IMR-90 (cell line): ENCODE measurements around the gene TTC7B. TPM values are rescaled to one million over a fixed set of nuclear protein-coding genes. Genes with fewer than 3 reads are reported as not detected.
A peak's percentile ranks its signal among the peaks of the same experiment; 100 is the strongest.

Experiments
- ATAC-seq: fragments of 200-7000 bp; cut with Tn5 transposase; 2 replicates; pipeline ENCODE4 v1.9.1; 2020; ENCODE audit warnings: low read depth, mild to moderate bottlenecking, moderate library complexity
- BruUV-seq: library from RNA; stranded (reverse); fragments of 400-500 nt; replicated peaks from 2 replicates; lab custom pipeline; 2021; lab: Mats Ljungman, UMichigan
- CTCF ChIA-PET: fragments of 300-600 bp; formaldehyde crosslinking; extraction: SDS; loops from one replicate; lab custom pipeline; 2021; ENCODE audit warnings: antibody characterized with exemption; lab: Yijun Ruan, JAX
- POLR2A ChIA-PET: fragments of 300-600 bp; sonication (Branson Sonifier 250); formaldehyde crosslinking; loops from one replicate; lab custom pipeline; 2022; ENCODE audit warnings: antibody characterized with exemption; ENCODE audit not compliant: unreplicated experiment; lab: Charles Lee
- DNase-seq: peaks from one replicate; pipeline ENCODE4 v3.0.0; 2013
- H2AFZ ChIP-seq: replicated peaks from 2 replicates; pipeline ENCODE3; 2013; ENCODE audit warnings: low read length, mild to moderate bottlenecking; ENCODE audit not compliant: poor library complexity
- H2AK5ac ChIP-seq: 2 replicates; pipeline ENCODE4 v1.6.1; 2013; ENCODE audit warnings: low read depth, low read length, inconsistent platforms
- H2AK9ac ChIP-seq: replicated peaks from 2 replicates; pipeline ENCODE3; 2013; ENCODE audit warnings: mild to moderate bottlenecking, low read depth, low read length, moderate library complexity; ENCODE audit not compliant: poor library complexity
- H2BK120ac ChIP-seq: 2 replicates; pipeline ENCODE4 v1.6.1; 2013; ENCODE audit warnings: low read depth, low read length, inconsistent platforms
- H2BK15ac ChIP-seq: 3 replicates; pipeline ENCODE4 v1.6.1; 2013; ENCODE audit warnings: low read depth, low read length, inconsistent platforms
- H2BK20ac ChIP-seq: 2 replicates; pipeline ENCODE4 v1.6.1; 2013; ENCODE audit warnings: low read depth, mild to moderate bottlenecking, inconsistent platforms, low read length, moderate library complexity
- H2BK5ac ChIP-seq: 2 replicates; pipeline ENCODE4 v1.6.1; 2013; ENCODE audit warnings: mild to moderate bottlenecking, low read depth, low read length, inconsistent platforms; ENCODE audit not compliant: poor library complexity, severe bottlenecking
- H3K14ac ChIP-seq: replicated peaks from 2 replicates; pipeline ENCODE4 v1.6.1; 2013; ENCODE audit warnings: low read depth, low read length, inconsistent platforms
- H3K18ac ChIP-seq: 2 replicates; pipeline ENCODE4 v1.6.1; 2013; ENCODE audit warnings: low read depth, low read length, control low read depth
- H3K23ac ChIP-seq: 2 replicates; pipeline ENCODE4 v1.6.1; 2013; ENCODE audit warnings: low read depth, low read length, inconsistent platforms
- H3K27ac ChIP-seq: 2 replicates; pipeline ENCODE4 v1.5.1; 2013; ENCODE audit warnings: mild to moderate bottlenecking, control low read depth, low read length; ENCODE audit not compliant: insufficient read depth
- H3K27me3 ChIP-seq: 2 replicates; pipeline ENCODE4 v1.6.1; 2013; ENCODE audit warnings: low read length; ENCODE audit not compliant: control insufficient read depth, insufficient read depth
- H3K36me3 ChIP-seq: 2 replicates; pipeline ENCODE4 v1.6.1; 2013; ENCODE audit warnings: low read length, mixed read lengths; ENCODE audit not compliant: control insufficient read depth, insufficient read depth
- H3K4ac ChIP-seq: 2 replicates; pipeline ENCODE4 v1.6.1; 2013; ENCODE audit warnings: low read depth, low read length, inconsistent platforms
- H3K4me1 ChIP-seq: 2 replicates; pipeline ENCODE4 v1.6.1; 2013; ENCODE audit warnings: low read length, mixed read lengths; ENCODE audit not compliant: control insufficient read depth, insufficient read depth
- H3K4me2 ChIP-seq: 2 replicates; pipeline ENCODE4 v1.6.1; 2013; ENCODE audit warnings: low read depth, mild to moderate bottlenecking, control low read depth, low read length, moderate library complexity
- H3K4me3 ChIP-seq: 2 replicates; pipeline ENCODE4 v1.5.1; 2013; ENCODE audit warnings: low read depth, mild to moderate bottlenecking, control low read depth, low read length, moderate library complexity; ENCODE audit not compliant: insufficient read depth
- H3K56ac ChIP-seq: 2 replicates; pipeline ENCODE4 v1.6.1; 2013; ENCODE audit warnings: low read length, inconsistent platforms; ENCODE audit not compliant: insufficient read depth; ENCODE audit errors: extremely low read depth
- H3K79me1 ChIP-seq, 2 experiments: 2 replicates each; pipeline ENCODE4 v1.6.1; 2013; ENCODE audit warnings: low read length in 2 of 2, inconsistent platforms in 1 of 2, low read depth in 1 of 2
- H3K9ac ChIP-seq: 2 replicates; pipeline ENCODE4 v1.6.1; 2013; ENCODE audit warnings: low read depth, low read length, control low read depth
- H3K9me1 ChIP-seq: 2 replicates; pipeline ENCODE4 v1.6.1; 2013; ENCODE audit warnings: low read length, inconsistent platforms; ENCODE audit not compliant: insufficient read depth
- H3K9me3 ChIP-seq: 2 replicates; pipeline ENCODE4 v1.6.1; 2013; ENCODE audit warnings: low read length; ENCODE audit not compliant: control insufficient read depth, insufficient read depth
- H4K20me1 ChIP-seq: 2 replicates; pipeline ENCODE4 v1.6.1; 2013; ENCODE audit warnings: low read length, inconsistent platforms; ENCODE audit not compliant: insufficient read depth
- H4K5ac ChIP-seq: 2 replicates; pipeline ENCODE4 v1.6.1; 2013; ENCODE audit warnings: mild to moderate bottlenecking, low read depth, low read length, control low read depth
- H4K8ac ChIP-seq, 2 experiments: 2 replicates each; pipeline ENCODE4 v1.6.1; 2013; ENCODE audit warnings: low read depth in 2 of 2, low read length in 2 of 2, control low read depth in 1 of 2, inconsistent platforms in 1 of 2
- H4K91ac ChIP-seq: 2 replicates; pipeline ENCODE4 v1.6.1; 2013; ENCODE audit warnings: low read depth, low read length, inconsistent platforms; ENCODE audit not compliant: insufficient read depth
- MAFK ChIP-seq: IDR thresholded peaks from 2 replicates; pipeline ENCODE4 v1.6.1; 2012; ENCODE audit warnings: low read depth, low read length, improper control_type of control experiment
- RCOR1 ChIP-seq: IDR thresholded peaks from 2 replicates; pipeline ENCODE4 v1.6.1; 2012; ENCODE audit warnings: mild to moderate bottlenecking, low read length, improper control_type of control experiment; ENCODE audit not compliant: insufficient replicate concordance
- WGBS, 2 experiments: methylation state at CpG; one replicate each; pipeline versions ENCODE4 v1.1.5 to v1.1.7; 2013; ENCODE audit warnings: missing lambda C conversion rate in 2 of 2; ENCODE audit not compliant: insufficient read length in 1 of 2; ENCODE audit errors: extremely low coverage in 2 of 2; 5-methylcytosine and 5-hydroxymethylcytosine counted together
- dilution Hi-C: fragments of 300-500 bp; cut with HindIII; formaldehyde crosslinking; loops from one replicate; pipeline ENCODE4 v1.14.3; 2018; ENCODE audit warnings: low sequenced_read_pairs; ENCODE audit not compliant: unreplicated experiment
- in situ Hi-C: fragments of 300-500 bp; cut with MboI; formaldehyde crosslinking; loops from 3 replicates; pipeline ENCODE4 v1.14.3; 2019; ENCODE audit warnings: low sequenced_read_pairs, inconsistent platforms, mixed read lengths
- intact Hi-C: fragments of 100-400 bp; cut with micrococcal nuclease; formaldehyde crosslinking; loops from 2 replicates; pipeline ENCODE4 v1.10.0; 2022
- polyA plus RNA-seq, 3 experiments: library from polyadenylated mRNA; depleted of rRNA; stranded (reverse); fragments of >200 nt; gene quantifications; 2 replicates each; pipeline ENCODE4 v1.2.3, GENCODE V29; 2012; ENCODE audit warnings: low replicate concordance in 1 of 3
- total RNA-seq: library from RNA; depleted of rRNA; stranded (reverse); fragments of >200 nt; gene quantifications from 2 replicates; pipeline ENCODE4 v1.2.3, GENCODE V29; 2012

Gene TTC7B
- total and polyA plus RNA-seq, 2 of the 4 experiments (the other 2 are of a cell fraction): 18.1 to 35.3 TPM

- WGBS, 2 experiments: no CpG with 5 or more reads among the region's 5 CpGs
- H4K20me1 ChIP-seq: no peaks in the 10 kb centered on the region
- no peak for DNase-seq
- H3K36me3 ChIP-seq: peaks cover 2% of the 10 kb centered on the region; the same call in 1 of the 2 replicates
- H2BK20ac ChIP-seq: no peak overlapping the region
- H3K9me1 ChIP-seq: peaks cover 3% of the 10 kb centered on the region; the same call in 1 of the 2 replicates
- H3K27ac ChIP-seq: no peak overlapping the region
- H2AK5ac ChIP-seq: no peak overlapping the region
- ChIA-PET POLR2A (no interaction called here), CTCF (interaction anchor here (1.1 kb wide), 1 partner anchor 9 kb away, joined by 7 read pairs; no protein-coding TSS in a partner anchor)
- no peak overlapping the region for H2BK15ac ChIP-seq
- no TSS peak for BruUV-seq
- H4K91ac ChIP-seq: no peak overlapping the region
- H3K18ac ChIP-seq: no peak overlapping the region
- no peak overlapping the region for H2AK9ac ChIP-seq
- no peak overlapping the region for H2BK5ac ChIP-seq
- no peak overlapping the region for H3K4ac ChIP-seq
- TF ChIP-seq RCOR1: no peak
- TF ChIP-seq MAFK: 0 out of 2 replicates have a peak, but pooled peaks have one; percentile 20
- no peaks in the 10 kb centered on the region; a peak in 1 of 4 replicates for H3K79me1 ChIP-seq
- no peak overlapping the region for H4K5ac ChIP-seq
- no peaks in the 10 kb centered on the region for H3K9me3 ChIP-seq
- dilution Hi-C loops (no loop called here), in situ Hi-C loops (no loop called here), intact Hi-C loops (no loop called here)
- H4K8ac ChIP-seq: no peak overlapping the region
- H3K14ac ChIP-seq: no peak overlapping the region
- H3K23ac ChIP-seq: no peak overlapping the region
- ATAC-seq: no peak
- H3K4me3 ChIP-seq: no peak overlapping the region
- no peak overlapping the region for H2AFZ ChIP-seq
- H3K56ac ChIP-seq: no peak overlapping the region
- H3K27me3 ChIP-seq: no peaks in the 10 kb centered on the region
- H3K4me2 ChIP-seq: no peak overlapping the region
- H2BK120ac ChIP-seq: no peak overlapping the region
- no peak overlapping the region for H3K9ac ChIP-seq
- H3K4me1 ChIP-seq: no peaks in the 10 kb centered on the region
Measured at GRCh38 chr14:90687680-90688079, 128.6 kb downstream of the TTC7B start.
